K562 (cell line): ENCODE results near the gene NAA38. TPM values are rescaled to one million over a fixed set of nuclear protein-coding genes. Genes with fewer than 3 reads are reported as not detected.

Experiments
- ARHGAP35 ChIP-seq: fragments of 450-650 bp; IDR thresholded peaks from 2 replicates; pipeline ENCODE4 v1.6.1; 2018; ENCODE audit not compliant: partially characterized antibody
- CC2D1A ChIP-seq: fragments of 450-650 bp; IDR thresholded peaks from 2 replicates; pipeline ENCODE4 v1.6.1; 2017; ENCODE audit warnings: mild to moderate bottlenecking
- CREB3 ChIP-seq: fragments of 450-650 bp; conservative IDR thresholded peaks from 2 replicates; pipeline ENCODE4 v1.6.1; 2016; ENCODE audit warnings: missing genetic modification characterization, low read depth, mild to moderate bottlenecking, missing compliant biosample characterization, moderate library complexity
- CTCF ChIP-seq, 3 experiments: IDR thresholded peaks in 2 of 3; conservative IDR thresholded peaks in 1 of 3; 2 replicates each; pipeline ENCODE4 v1.5.1; 2011 to 2012; ENCODE audit warnings: low read length in 3 of 3, mild to moderate bottlenecking in 3 of 3, control low read depth in 2 of 3, improper control_type of control experiment in 1 of 3, inconsistent platforms in 1 of 3, low read depth in 1 of 3, mixed read lengths in 1 of 3, moderate library complexity in 1 of 3; ENCODE audit not compliant: insufficient read depth in 2 of 3
- FOXM1 ChIP-seq, 2 experiments: fragments of 450-650 bp in 1 of 2; sonication (generic) in 1 of 2; formaldehyde crosslinking in 1 of 2; IDR thresholded peaks; 2 replicates each; pipeline versions ENCODE4 v1.6.1 to v1.9.0; 2017 to 2022; ENCODE audit warnings: low read depth in 2 of 2, mild to moderate bottlenecking in 2 of 2, missing genetic modification reagents in 1 of 2, moderate library complexity in 1 of 2
- HLTF ChIP-seq: fragments of 450-650 bp; IDR thresholded peaks from 2 replicates; pipeline ENCODE4 v1.6.1; 2016
- MAFK ChIP-seq: IDR thresholded peaks from 2 replicates; pipeline ENCODE4 v1.6.1; 2011; ENCODE audit warnings: low read length, improper control_type of control experiment
- MAX ChIP-seq: sonication (generic); formaldehyde crosslinking; IDR thresholded peaks from 2 replicates; pipeline ENCODE4 v1.9.0; 2022; ENCODE audit warnings: mild to moderate bottlenecking, missing genetic modification reagents
- MNT ChIP-seq, 2 experiments: fragments of 450-650 bp; conservative IDR thresholded peaks; 2 replicates each; pipeline ENCODE4 v1.6.1; 2017; ENCODE audit warnings: mild to moderate bottlenecking in 2 of 2, moderate library complexity in 2 of 2
- RCOR1 ChIP-seq, 2 experiments: IDR thresholded peaks; 2 replicates each; pipeline ENCODE4 v1.6.1; 2012; ENCODE audit warnings: low read depth in 2 of 2, low read length in 2 of 2, borderline replicate concordance in 1 of 2, improper control_type of control experiment in 1 of 2
- TAF1 ChIP-seq: IDR thresholded peaks from 2 replicates; pipeline ENCODE4 v1.6.1; 2011; ENCODE audit warnings: mild to moderate bottlenecking, low read length, moderate library complexity; ENCODE audit not compliant: insufficient read depth, control insufficient read depth, severe bottlenecking; ENCODE audit errors: extremely low read depth
- TFAP4 ChIP-seq: sonication (generic); formaldehyde crosslinking; IDR thresholded peaks from 2 replicates; pipeline ENCODE4 v1.8.0; 2022; ENCODE audit warnings: missing genetic modification reagents, mild to moderate bottlenecking, moderate library complexity, borderline replicate concordance
- ZBTB5 ChIP-seq: fragments of 450-650 bp; IDR thresholded peaks from 2 replicates; pipeline ENCODE4 v1.6.1; 2017; ENCODE audit warnings: antibody characterized with exemption
- ZNF12 ChIP-seq: sonication (generic); formaldehyde crosslinking; IDR thresholded peaks from 2 replicates; pipeline ENCODE4 v1.4.0; 2020; ENCODE audit warnings: mild to moderate bottlenecking, missing genetic modification reagents
- ZNF668 ChIP-seq: fragments of 250-450 bp; sonication (Bioruptor Pico); IDR thresholded peaks from 2 replicates; pipeline ENCODE4 v1.8.0; 2022; ENCODE audit warnings: mild to moderate bottlenecking, inconsistent platforms
- ZNF778 ChIP-seq: fragments of 450-650 bp; formaldehyde crosslinking; IDR thresholded peaks from 2 replicates; pipeline ENCODE4 v1.4.0; 2020; ENCODE audit warnings: mild to moderate bottlenecking, moderate library complexity
- ZSCAN32 ChIP-seq: fragments of 450-650 bp; formaldehyde crosslinking; IDR thresholded peaks from 2 replicates; pipeline ENCODE4 v1.4.0; 2020; ENCODE audit warnings: mild to moderate bottlenecking, moderate library complexity
- polyA plus RNA-seq, 8 experiments: library from polyadenylated mRNA; depleted of rRNA in 4 of 8; stranded (reverse) in 5 of 8; unstranded in 3 of 8; fragments of >200 nt; fragmentation: Nextera tagmentation in 2 of 8; fragmentation: Illumina TruSeq in 1 of 8; extraction: Ambion mirVana in 2 of 8; extraction: Trizol in 1 of 8; gene quantifications; 2 replicates each; pipeline versions ENCODE4 v1.2.1 to v1.2.3, GENCODE V29; 2011 to 2014; ENCODE audit warnings: inconsistent platforms in 1 of 8, missing spikeins in 1 of 8
- total RNA-seq, 7 experiments: library from RNA; depleted of rRNA in 6 of 7; stranded (reverse); fragments of >200 nt in 6 of 7; fragmentation: Illumina TruSeq in 2 of 7; extraction: Trizol in 2 of 7; gene quantifications; 2 replicates each; pipeline versions ENCODE4 v1.2.1 to v1.2.3, GENCODE V29; 2011 to 2021; ENCODE audit warnings: low replicate concordance in 1 of 7

The NAA38 gene
- total and polyA plus RNA-seq, 9 of the 15 experiments (the other 6 are each of a cell fraction or from before 2014, with no cell fraction given), result 16.4 to 99.8 (median 57.3) TPM

- TF ChIP-seq CREB3 (tag) (no peak), ZBTB5 (peak; percentile 75), CC2D1A (0 out of 2 replicates have a peak, but pooled peaks have one; percentile 57), ZNF778 (CRISPR knock-in tag) (no peak), ZSCAN32 (CRISPR knock-in tag) (no peak), FOXM1 (IDR thresholded peaks at IDR 0.05; ENCODE audit: low read depth) (no peak), FOXM1 (CRISPR knock-in tag; IDR thresholded peaks at IDR 0.05; ENCODE audit: low read depth) (no peak), ZNF12 (0 out of 2 replicates have a peak, but pooled peaks have one; percentile 53), ARHGAP35 (no peak), TAF1 (no peak), CTCF (IDR thresholded peaks at IDR 0.05 in 2 of 3, conservative IDR thresholded peaks at IDR 0.05 in 1 of 3; ENCODE audit: insufficient read depth in 2 of 3, low read depth in 1 of 3, low read length in 3 of 3) (0 out of 6 replicates have a peak, but pooled peaks of 1 of the 3 experiments have one; percentile 3), ZNF668 (no peak), MAFK (no peak), MAX (CRISPR knock-in tag) (no peak), RCOR1 (IDR thresholded peaks at IDR 0.05; ENCODE audit: borderline replicate concordance in 1 of 2, low read depth in 2 of 2, low read length in 2 of 2) (no peak), TFAP4 (CRISPR knock-in tag) (no peak), HLTF (no peak), MNT (conservative IDR thresholded peaks at IDR 0.05) (peak in 1 of 2 experiments; percentile 2; a peak in 2 of 4 replicates)
These were observed 29.1 kb upstream of the NAA38 start (continued) for GRCh38 chr17:7886227-7887037.
